KG1 (cell line): ENCODE measurements around the gene PSMB1.
"Not testable (repeated sequence)": the region's sequence is repeated elsewhere in the genome, so short reads cannot be mapped to it uniquely, and the experiment has no call there.

Experiments used
- DNase-seq: peaks from one replicate; lab custom pipeline; 2025; lab: John Stamatoyannopoulos, UW

PSMB1 gene

DNA sequence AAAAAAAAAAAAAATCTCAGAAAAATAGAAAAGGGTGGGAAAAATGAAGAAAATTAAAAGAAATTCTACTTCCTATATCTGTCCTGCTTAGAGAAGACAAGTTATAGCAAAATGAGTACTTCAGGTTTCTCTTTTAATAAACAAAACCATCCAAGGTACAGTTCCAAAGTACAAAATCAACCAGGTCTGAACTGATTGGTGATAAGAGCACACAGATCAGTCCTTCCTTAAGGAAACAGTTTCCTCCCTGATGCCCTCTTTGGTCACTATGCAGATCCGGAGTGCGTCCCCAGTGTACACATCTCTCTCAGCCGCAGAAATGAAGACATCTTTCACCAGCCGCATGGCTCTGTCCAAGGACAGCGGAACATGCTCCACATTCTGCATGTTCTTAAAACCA is 18.1 kb downstream of the PSMB1 start:
- no peak for DNase-seq

GRCh38 chr6:170533792-170534191 is 19.3 kb downstream of the PSMB1 start:
- no peak for DNase-seq

GRCh38 chr6:170532867-170533488 is 20.1 kb downstream of the PSMB1 start:
- no peak for DNase-seq

DNA sequence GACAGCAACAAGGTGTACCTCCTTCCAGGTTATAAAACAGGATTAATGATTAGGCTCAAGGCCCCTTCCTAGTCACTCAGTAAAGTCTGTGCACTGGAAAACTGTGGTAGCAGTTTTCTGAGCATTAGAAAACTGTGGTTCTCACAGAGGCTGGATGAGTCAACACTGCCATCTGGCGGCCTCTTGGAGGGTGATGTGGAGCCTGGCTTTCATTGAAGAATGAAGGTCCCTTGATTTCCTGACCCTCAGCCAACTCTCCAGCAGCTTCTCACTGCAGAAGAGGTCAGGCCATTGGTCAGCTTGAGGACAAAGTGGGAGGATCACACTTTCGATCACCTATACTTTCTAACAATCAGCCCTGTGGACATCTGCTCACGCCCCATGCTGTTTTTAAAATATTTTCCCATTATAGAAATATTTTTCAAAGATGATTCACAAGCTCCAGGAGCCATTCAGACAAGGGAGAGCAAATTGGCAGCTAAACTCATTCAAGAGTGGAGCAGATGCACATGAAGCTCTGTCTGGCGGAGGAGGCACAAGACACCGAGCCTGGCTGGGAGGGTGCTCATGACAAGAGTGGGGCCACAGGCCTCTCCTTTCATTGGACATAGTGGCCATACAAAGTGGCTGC is 23.2 kb downstream of the PSMB1 start:
- DNase-seq, result peak; percentile 72

DNA sequence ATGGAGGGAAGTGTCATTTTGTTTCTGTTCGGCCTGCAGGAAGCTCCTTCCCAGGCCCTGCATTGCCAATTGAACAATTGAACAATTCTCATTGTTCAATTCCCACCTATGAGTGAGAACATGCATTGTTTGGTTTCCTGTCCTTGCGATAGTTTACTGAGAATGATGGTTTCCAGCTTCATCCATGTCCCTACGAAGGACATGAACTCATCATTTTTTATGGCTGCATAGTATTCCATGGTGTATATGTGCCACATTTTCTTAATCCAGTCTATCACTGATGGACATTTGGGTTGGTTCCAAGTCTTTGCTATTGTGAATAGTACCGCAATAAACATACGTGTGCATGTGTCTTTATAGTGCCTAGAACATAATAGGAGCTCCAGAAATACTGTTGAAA is 25.1 kb downstream of the PSMB1 start:
- DNase-seq, result not testable (repeated sequence)

- no peak for DNase-seq
Measured at GRCh38 chr6:170525795-170526194, 27.3 kb downstream of the PSMB1 start.

GRCh38 chr6:170524172-170524502 is 29.0 kb downstream of the PSMB1 start:
- no peak for DNase-seq

- DNase-seq, result no peak
Measured at GRCh38 chr6:170523256-170524171, 29.6 kb downstream of the PSMB1 start.

DNA sequence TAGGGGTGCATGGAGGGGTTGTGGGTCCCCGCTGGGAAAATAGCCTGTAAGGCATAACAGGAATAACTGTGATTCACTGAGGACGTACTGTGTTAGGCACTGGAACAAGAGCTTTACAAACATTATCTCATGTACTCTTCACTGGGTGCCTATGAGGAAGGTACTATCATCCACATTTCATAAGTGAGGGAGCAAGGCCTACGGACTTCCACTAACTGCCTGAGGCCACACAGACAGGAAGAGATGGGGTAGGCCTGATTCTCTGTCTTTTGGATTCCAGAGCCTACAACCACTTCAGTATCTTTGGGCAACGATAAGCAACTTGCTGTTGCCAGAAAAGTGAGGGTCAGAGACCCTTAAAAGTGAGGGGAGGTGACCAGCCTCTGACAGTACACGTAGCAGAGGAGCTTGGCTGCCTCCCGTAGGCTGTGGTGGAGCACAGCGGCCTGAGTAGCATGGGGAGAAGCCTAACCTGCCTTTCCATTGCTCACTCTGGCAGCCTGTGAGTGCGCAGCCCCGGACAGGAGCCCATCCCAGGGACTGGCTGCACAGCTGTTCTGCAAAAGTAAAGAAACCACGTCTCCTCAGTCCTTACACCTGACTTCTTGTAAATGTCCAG is 30.4 kb downstream of the PSMB1 start:
- DNase-seq, result peak; percentile 17

DNA sequence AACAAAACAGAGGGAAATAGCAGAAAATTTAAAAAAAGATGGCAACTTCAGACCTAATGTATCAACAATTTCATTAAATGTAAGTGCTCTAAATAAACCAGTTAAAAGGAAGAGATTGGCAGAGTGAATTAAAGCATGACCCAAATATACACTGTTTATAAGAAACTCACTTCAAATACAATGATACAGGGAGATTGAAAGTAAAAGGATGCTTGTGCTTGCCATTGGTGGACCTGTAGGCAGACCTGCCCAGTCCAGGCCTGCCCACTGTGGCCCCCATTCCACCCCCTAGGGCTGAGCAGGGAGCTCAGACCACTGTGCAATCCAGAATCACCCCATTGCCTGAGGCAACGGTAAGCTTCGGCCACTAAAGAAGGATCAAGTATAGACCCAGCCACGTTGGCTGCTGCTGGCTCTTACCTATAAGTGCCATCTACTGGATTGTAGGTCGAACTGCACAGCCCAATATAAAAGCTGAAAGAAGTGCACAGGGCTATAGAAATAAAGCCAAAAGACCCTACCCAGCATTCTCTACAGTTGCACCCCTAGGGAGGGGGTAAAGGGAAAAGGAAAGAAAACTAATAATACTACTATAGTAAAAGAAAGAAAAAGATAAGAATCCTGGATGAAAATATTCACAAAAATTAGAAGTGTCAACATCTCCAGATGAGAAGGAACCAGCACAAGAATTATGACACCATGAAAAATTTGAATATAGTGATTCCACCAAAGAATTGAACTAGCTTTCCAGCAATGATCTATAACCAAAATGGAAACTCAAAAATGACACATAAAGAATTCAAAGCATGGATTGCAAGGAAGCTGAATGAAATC is 36.1 kb downstream of the PSMB1 start:
- DNase-seq, result peak; percentile 29

- DNase-seq, result no peak
Measured at GRCh38 chr6:170514908-170515307, 38.2 kb downstream of the PSMB1 start.

DNA sequence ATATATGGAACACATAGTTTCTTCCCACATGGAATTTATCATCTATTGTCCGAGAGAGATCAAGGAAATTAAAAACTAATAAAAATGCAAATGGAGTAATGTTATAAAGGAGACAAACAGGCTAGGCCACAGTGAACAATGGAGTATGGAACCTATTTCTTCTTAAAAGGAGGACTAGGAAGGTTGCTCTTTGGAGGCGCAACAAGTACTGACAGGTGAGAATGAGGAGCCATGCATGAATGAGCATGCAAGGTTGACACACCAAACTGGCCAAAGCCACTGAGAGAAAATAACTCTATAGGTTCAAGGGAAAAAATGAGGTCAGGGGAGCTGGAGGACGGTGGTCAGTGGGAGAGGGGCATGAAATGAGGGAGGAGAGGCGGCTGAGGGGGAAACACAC is 40.9 kb downstream of the PSMB1 start:
- no peak for DNase-seq

GRCh38 chr6:170510631-170511030 is 42.5 kb downstream of the PSMB1 start:
- no peak for DNase-seq

GRCh38 chr6:170509723-170510018 is 43.4 kb downstream of the PSMB1 start:
- no peak for DNase-seq

DNA sequence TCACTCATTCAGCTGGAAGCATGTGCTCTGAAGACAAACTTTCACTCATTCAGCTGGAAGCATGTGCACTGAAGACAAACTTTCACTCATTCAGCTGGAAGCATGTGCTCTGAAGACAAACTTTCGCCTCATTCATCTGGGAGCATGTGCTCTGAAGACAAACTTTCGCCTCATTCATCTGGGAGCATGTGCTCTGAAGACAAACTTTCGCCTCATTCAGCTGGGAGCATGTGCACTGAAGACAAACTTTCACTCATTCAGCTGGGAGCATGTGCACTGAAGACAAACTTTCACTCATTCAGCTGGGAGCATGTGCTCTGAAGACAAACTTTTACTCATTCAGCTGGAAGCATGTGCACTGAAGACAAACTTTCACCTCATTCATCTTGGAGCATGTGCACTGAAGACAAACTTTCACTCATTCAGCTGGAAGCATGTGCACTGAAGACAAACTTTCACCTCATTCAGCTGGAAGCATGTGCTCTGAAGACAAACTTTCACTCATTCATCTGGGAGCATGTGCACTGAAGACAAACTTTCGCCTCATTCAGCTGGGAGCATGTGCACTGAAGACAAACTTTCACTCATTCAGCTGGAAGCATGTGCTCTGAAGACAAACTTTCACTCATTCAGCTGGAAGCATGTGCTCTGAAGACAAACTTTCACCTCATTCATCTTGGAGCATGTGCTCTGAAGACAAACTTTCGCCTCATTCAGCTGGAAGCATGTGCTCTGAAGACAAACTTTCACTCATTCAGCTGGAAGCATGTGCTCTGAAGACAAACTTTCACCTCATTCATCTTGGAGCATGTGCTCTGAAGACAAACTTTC is 44.0 kb downstream of the PSMB1 start:
- not testable (repeated sequence) for DNase-seq

DNA sequence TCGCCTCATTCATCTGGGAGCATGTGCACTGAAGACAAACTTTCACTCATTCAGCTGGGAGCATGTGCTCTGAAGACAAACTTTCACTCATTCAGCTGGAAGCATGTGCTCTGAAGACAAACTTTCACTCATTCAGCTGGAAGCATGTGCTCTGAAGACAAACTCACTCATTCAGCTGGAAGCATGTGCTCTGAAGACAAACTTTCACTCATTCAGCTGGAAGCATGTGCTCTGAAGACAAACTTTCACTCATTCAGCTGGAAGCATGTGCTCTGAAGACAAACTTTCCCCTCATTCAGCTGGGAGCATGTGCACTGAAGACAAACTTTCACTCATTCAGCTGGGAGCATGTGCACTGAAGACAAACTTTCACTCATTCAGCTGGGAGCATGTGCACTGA is 44.8 kb downstream of the PSMB1 start:
- not testable (repeated sequence) for DNase-seq

DNA sequence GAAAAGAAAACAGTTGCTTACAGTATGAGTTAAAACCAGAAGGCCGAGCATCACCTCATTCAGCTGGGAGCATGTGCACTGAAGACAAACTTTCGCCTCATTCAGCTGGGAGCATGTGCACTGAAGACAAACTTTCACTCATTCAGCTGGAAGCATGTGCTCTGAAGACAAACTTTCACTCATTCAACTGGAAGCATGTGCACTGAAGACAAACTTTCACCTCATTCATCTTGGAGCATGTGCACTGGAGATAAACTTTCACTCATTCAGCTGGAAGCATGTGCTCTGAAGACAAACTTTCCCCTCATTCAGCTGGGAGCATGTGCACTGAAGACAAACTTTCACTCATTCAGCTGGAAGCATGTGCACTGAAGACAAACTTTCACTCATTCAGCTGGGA is 45.4 kb downstream of the PSMB1 start:
- not testable (repeated sequence) for DNase-seq

- no peak for DNase-seq
Measured at GRCh38 chr6:170506446-170506845, 46.7 kb downstream of the PSMB1 start.

GRCh38 chr6:170505306-170505705 is 47.8 kb downstream of the PSMB1 start:
- DNase-seq, result no peak

- no peak for DNase-seq
Measured at GRCh38 chr6:170504479-170504878, 48.6 kb downstream of the PSMB1 start.

GRCh38 chr6:170503414-170503761 is 49.7 kb downstream of the PSMB1 start:
- no peak for DNase-seq
